Measurements from ENCODE around the gene BTG2.

The BTG2 gene

DNA sequence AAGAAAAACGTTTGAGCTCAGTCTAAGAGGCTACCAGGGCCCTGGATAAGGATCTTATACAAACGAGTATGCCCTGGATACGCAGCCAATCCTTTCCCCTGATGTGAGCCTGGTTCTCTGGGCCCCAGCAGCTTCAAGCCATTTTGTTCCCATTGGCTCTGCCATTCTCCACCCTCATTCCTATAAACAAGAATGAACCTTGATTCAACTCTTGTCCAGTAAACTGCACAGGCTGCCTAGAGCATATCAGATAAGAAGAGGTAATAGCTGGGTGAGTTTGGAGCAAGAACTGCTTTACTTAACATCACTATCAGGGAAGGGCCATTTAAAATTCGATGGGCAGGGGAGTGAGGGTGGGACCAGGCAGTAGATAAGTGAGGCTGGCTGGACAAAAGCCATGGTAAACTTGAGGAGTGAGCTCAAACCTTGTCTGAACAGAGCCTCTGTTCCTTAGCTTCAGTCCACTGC is 11.3 kb downstream of the BTG2 start:
- no peak for DNase-seq (ENCODE audit: low read depth in 2 of 2)

DNA sequence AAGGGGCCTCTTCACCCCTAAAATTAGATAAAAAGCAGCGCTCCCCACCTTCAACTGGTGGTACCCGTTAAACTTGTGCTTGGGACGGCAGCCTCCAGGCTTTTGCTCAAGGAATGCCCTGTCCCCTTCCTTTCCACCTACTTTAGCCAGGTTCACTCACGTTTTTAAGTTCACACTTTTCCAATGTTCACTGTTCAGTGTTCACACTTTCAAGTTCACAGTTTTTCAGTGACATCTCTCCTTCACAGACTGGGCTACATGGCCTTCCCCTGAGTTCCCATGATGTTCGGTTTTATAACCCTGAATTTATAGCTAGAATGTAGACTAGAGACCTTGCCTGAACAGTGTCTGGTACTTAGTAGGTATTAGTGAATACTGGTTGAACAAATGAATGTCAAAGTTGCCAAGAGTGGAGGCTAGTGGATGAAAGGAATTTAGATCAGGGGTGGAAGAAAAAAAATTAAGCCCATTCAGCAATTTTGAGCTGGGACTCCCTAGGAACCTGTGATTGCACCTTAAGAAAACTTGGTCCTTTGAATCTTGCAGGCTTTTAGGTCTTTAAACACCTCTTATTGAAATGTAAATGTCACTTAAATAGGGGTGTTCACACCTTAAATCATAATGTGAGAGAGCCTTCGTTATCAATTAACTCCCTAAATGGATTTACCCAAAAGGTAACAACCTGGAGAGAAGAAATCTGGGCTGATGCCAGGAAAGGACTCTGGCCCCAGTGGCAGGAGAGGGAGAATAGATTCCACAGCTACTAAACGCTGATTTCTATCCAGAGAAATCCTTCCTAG is 12.3 kb downstream of the BTG2 start:
- no peak for DNase-seq (ENCODE audit: low read depth in 2 of 2)

DNA sequence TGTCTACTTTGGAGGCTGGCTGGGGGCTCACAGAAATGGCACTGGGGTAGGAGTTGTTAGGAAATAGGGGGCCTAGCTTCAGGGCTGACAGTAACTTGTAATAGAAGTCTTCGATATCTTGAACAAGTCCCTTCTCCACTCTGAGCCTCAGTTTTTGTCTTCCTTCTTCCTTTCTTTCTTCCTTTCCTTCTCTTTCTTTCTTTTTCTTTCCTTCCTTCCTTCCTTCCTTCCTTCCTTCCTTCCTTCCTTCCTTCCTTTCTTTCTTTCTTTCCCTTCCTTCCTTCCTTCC is 12.9 kb downstream of the BTG2 start:
- no peak for DNase-seq (ENCODE audit: low read depth in 2 of 2)

- no peak for DNase-seq (ENCODE audit: low read depth in 2 of 2)
These were observed 15.4 kb downstream of the BTG2 start for GRCh38 chr1:203320591-203321272.

DNA sequence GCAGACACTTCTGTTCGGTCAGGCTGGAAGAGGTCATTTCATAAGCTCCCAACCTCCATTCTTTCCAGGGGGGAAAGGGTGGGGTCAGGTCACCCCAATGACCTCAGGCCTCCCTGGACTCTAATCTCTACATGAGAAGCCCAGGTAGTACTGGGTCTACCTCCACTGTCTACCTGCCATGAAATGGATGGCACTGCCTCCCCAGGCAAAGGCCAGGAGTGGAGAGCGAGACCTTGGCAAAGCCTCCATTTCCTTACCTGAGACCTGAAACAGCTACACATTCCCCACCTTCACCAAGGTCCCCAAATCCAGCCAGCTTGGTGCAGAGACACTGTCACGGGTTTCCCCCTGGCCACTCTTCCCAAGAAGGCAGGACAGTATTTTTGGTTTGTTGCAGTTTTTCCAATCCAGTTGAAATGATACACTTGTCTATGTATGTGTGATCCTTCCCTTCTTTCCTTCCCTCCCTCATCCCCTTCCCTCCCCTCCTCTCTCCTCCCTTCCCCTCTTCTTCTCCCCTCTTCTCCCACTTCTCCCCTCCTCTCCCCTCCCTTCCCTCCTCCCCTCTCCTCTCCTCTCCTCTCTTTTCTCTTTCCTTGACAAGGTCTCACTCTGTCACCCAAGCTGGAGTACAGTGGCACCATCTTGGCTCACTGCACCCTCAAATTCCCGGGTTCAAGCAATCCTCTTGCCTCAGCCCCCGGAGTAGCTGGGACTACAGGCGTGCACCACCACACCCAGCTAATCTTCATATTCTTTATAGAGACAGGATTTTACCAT is 16.1 kb downstream of the BTG2 start:
- no peak for DNase-seq (ENCODE audit: low read depth in 2 of 2)

- no peak for DNase-seq (ENCODE audit: low read depth in 2 of 2)
These were observed 17.3 kb downstream of the BTG2 start for GRCh38 chr1:203322500-203323179.

- no peak for DNase-seq (ENCODE audit: low read depth in 2 of 2)
These were observed 18.3 kb downstream of the BTG2 start for GRCh38 chr1:203323587-203323986.

DNA sequence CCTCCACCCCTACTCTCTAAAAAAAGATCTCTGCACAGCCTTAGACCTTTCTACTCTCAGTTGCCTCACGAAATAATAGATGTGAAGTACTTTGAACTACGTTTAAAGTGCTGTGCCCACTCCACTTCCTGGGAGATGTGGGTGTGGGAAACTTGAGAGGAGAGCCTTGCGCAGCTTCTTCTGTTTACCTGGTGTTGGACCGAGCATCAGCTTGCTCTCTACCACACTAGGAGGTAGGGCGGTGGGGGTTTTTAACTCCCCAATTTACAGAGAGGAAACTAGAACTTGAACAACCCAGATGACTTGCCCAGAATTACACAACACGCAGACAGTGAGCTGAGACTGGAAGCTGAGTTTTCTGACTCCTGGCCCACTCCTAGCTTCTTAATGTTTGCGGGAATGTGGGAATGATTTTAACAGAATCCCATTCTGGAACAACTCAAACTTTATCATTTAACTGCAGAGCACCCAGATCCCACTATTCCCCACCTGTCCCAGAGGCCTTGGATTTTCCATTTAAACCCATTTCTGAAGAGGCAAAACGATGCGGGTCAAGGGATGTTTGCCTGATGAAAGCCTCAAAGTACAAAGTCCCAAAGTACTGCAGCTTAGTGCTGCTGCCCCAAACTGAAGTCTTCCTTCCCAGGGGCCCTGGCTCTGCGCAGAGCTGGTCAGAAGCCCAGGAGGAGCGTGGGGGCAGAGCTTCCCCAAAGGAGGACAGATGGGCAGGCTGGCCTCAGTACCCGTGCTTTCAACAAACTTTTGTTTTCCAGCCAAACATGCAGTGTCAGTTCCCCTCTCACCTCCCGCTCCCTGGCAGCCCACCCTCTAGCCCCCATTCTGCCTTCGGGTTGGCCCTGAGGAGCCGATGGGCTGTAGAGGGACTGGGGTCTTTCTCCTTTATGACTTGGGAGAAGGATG is 19.0 kb downstream of the BTG2 start:
- DNase-seq (ENCODE audit: low read depth in 2 of 2): no peak

DNA sequence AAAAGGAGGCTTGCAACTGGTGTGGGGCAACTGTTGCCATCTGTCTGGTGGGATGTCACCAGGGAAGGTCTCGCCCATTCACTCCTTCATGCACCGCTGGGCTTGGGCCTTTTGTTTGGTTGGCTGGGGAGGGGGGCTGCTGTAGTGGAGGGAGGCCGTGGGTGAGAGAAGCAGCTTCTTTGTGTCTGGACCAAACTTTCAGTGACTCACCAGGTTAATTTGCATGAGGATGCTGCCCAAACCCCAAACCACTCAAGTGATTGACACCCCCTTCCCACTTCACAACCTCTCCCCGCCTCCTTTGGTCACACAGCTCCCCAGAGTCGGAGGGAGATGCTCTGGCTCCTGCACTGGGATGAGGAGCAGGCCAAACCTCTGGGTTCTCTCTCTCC is 19.7 kb downstream of the BTG2 start:
- DNase-seq (ENCODE audit: low read depth in 2 of 2): no peak

GRCh38 chr1:203325418-203326091 is 20.2 kb downstream of the BTG2 start:
- DNase-seq (ENCODE audit: low read depth in 2 of 2): no peak

DNA sequence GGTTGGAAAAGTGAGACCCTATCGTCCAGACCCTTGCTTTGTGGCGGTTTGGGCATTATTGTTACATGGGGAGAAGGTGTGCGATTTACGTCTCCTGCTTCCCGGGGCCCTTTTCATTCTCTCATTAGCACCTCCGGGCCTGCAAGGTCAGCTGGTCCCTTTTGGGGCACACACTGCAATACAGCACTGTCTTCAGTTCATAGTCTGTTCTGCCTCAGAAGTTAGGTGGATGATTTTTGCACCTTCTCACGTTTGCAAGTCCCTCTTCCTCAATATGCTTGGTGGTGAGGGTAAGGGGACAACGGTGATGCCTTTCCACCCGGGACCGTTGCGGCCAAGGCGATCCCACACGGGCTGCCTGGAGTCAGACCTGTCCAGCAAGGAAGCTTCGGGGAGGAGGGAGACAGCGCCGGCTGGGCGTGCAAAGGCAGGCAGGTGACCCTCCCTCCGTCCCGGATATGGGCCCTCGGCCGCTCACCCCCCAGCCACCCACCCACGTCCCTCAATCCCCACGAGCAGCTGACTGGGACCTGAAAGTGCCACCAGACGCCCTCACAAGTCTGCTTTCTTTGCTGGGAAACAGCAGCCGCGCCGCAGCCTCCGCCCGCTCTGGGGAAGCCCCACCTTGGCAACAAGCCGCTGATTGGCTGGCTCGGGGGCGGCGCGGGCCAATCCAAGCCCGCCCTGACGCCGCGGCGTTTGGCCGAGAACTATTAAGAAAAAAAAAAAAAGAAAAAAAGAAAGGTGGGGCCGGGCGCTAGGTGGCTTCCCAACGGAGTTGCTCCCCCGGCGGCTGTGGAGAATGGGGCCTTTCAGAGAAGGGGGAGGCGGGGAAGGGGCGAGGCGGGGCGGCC is 21.7 kb downstream of the BTG2 start:
- peak; percentile 86 for DNase-seq (ENCODE audit: low read depth in 2 of 2)

DNA sequence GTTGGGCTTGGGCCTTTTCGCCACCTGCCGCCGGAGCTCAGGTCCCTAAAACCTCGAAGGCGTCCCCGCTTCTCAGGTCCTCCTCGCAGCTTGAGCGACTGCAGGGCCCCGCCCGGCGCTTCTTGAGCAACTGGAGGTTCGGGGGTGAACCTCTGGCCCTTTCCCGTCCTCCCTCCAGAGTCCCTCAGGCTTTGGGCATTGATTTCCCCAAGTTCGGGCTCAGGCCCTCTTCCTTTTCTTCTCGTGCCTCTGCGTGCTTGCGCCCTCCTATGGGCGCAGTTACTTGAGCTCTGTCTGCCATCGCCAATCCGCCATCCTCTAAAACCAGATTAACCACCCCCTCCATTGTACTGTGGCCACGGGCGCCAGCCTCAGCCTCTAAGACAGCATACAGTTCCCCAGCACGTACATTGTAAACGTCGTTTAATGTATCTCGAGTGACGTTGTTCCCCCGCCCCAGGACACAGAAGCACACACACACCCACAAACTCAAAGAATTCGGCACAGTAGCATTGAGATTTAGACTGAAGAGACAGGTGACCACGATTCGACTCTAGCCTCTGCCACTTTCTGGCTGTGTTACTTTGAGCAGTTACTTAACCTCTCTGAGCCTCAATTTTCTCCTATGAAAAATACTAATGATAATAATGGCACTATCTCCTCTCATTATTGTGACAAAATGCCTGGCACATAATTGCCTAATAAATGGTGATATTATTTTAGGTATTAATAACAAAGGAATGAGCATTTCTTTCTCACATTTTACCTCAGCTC is 22.6 kb downstream of the BTG2 start:
- peak in 1 of 2 donors; percentile 32 for DNase-seq (ENCODE audit: low read depth in 2 of 2)

DNA sequence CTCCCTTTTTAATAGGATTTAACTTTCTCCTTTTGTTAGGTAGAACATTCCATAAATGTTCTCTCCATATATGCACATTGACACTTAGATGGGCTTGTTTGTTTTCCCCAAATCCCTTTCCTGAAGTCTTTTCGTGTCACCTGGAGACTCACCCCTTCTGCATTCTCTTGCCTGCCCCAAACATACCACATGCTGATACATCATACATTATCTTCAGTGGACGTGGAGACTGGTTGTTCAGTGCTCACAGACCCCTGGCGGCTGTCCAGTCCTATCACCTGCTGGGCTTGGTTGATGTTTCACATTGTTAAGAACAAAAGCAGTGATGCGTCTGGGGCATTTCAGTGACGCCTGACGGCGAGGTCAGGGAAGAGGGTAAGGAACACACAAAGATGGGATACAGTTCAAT is 23.4 kb downstream of the BTG2 start:
- DNase-seq (ENCODE audit: low read depth in 2 of 2): no peak

DNA sequence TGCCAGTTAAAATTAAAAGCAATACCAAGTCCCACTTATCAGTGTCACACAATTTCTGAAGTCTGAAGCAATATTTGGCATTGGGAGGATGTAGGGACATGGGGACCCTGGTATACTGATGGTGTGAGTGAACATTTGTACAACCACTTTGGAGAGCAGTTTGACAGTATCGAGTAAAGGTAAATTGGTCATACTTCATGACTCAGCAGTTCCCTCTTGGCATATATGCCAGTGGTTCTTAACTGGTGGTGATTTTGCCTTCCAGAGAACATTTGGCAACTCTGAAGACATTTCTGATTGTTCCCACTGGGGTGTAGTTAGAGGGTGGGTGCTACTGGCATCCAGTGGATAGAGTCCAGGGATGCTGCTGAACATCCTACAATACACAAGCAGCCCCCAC is 25.9 kb downstream of the BTG2 start:
- DNase-seq (ENCODE audit: low read depth in 2 of 2): no peak

DNA sequence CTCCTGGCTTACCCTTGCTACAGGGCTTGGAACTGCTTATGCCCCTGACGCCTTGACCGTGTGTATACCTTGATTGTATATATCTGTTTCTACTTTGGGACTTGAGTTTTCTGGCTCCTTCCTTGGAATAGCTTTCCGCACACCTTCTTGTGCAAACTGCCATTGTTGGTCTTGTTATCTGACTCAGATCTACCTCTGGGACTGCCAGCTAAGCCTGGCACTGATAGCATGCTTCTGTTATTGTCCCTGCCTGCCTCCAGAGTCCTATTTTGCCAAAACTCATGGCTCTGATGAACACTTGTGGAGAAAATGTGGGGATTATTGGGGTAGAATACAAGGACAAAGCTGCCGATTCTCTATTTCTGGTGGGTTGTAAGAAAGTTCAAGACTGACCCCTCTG is 30.2 kb downstream of the BTG2 start:
- no peak for DNase-seq (ENCODE audit: low read depth in 2 of 2)

GRCh38 chr1:203336097-203336496 is 30.8 kb downstream of the BTG2 start:
- no peak for DNase-seq (ENCODE audit: low read depth in 2 of 2)

- no peak for DNase-seq (ENCODE audit: low read depth in 2 of 2)
These were observed 33.2 kb downstream of the BTG2 start for GRCh38 chr1:203338335-203339036.

DNA sequence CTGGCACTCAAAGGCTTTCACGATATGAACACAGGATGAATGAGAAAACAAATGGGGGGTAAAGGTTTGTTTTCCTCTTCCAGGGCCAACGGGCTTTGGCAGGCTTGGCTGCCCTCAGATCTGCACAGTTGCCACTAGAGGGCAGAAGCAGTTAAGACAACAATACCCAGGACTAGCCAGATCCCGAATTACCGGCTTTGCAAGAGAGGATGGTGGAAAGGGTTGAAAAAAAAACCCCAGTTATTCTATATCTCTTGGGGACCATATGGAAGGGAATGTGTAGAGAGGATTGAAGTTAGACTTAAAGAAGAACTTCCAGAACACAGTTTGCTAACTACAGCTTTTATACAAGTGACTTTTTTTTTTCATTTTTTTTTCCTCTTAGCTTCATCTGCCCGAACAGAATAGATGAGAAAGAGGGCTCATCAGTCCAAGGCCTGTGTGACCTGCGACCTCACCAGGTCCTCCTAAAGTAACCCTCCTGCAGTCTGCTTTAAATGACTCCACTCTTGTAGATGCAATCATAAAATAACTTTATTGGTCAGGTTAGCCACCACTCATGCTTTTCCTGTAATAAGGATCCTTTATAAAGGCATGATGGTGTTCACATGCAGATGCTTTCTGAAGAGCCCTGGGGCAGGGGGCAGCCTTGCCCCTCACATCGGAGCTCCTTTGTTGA is 34.9 kb downstream of the BTG2 start:
- no peak for DNase-seq (ENCODE audit: low read depth in 2 of 2)
